Ascending aorta (tissue), 2 donors: ENCODE measurements around the gene KCNF1. TPM values are rescaled to one million over a fixed set of nuclear protein-coding genes. Genes with fewer than 3 reads are reported as not detected.
A peak's percentile ranks its signal among the peaks of the same experiment; 100 is the strongest.

Experiments
- DNase-seq, 2 donors: peaks; one replicate each; pipeline ENCODE4 v3.0.0-alpha.2; 2019; ENCODE audit warnings: low spot score in 2 of 2
- H3K27ac ChIP-seq, 2 donors: fragments of 200-600 bp; sonication (generic); one replicate each; pipeline ENCODE4 v1.5.1; 2016 to 2017; ENCODE audit warnings: mild to moderate bottlenecking in 1 of 2
- H3K27me3 ChIP-seq: fragments of 200-600 bp; sonication (generic); one replicate; pipeline ENCODE4 v1.5.1; 2017
- H3K36me3 ChIP-seq, 2 donors: fragments of 200-600 bp; sonication (generic); one replicate each; pipeline ENCODE4 v1.5.1; 2016
- H3K4me1 ChIP-seq, 2 donors: fragments of 200-600 bp; sonication (generic); one replicate each; pipeline ENCODE4 v1.5.1; 2016 to 2017; ENCODE audit warnings: mild to moderate bottlenecking in 1 of 2
- H3K4me3 ChIP-seq, 2 donors: fragments of 200-600 bp; sonication (generic); one replicate each; pipeline ENCODE4 v1.5.1; 2016 to 2017; ENCODE audit warnings: mild to moderate bottlenecking in 1 of 2
- H3K9me3 ChIP-seq, 2 donors: fragments of 200-600 bp; sonication (generic); one replicate each; pipeline ENCODE4 v1.5.1; 2016
- intact Hi-C: fragments of 100-400 bp; cut with DNase I; formaldehyde crosslinking; loops from one replicate; pipeline ENCODE4 v1.15.1; 2023
- total RNA-seq: library from RNA; depleted of rRNA; stranded (reverse); fragments of >200 nt; gene quantifications from one replicate; pipeline ENCODE4 v1.1.0, GENCODE V29; 2016
- TF ChIP-seq, protein P1 (sequence below), 3 experiments: fragments of 200-600 bp in 2 of 3; fragments of 450-650 bp in 1 of 3; sonication (generic) in 2 of 3; IDR thresholded peaks; one replicate each; pipeline ENCODE4 v1.5.1; 2016 to 2019; ENCODE audit warnings: antibody characterized with exemption in 3 of 3, mild to moderate bottlenecking in 1 of 3, moderate library complexity in 1 of 3

KCNF1 gene
- total RNA-seq, 1 donor from 2014 or later: not detected

DNA sequence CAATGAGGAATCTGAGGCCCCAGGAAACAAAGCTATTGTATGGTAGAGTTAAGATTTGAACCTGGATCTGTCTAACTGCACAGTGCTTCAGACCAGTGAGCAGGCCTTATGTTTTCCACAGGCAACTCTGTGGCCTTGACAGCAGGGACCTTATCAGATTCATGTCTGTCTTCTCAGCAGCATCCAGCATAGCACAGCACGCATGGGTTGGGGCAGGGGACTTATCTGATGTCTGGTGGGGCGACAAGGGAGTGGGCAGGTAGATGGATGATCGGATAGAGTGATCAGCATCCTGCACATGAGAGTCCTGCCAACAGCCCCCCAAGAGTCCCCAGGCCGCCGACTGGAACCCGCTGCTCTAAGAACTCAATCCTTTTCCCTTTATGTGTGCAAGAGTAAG, 28.7 kb upstream of the KCNF1 start:
- Histone ChIP-seq H3K4me1 (no peaks in the 10 kb centered on the region), H3K9me3 (no peaks in the 10 kb centered on the region), H3K4me3 (no peak overlapping the region), H3K27ac (no peak overlapping the region), H3K27me3 (no peaks in the 10 kb centered on the region), H3K36me3 (no peaks in the 10 kb centered on the region)
- intact Hi-C loops: no loop called here
- TF ChIP-seq, protein P1, sequence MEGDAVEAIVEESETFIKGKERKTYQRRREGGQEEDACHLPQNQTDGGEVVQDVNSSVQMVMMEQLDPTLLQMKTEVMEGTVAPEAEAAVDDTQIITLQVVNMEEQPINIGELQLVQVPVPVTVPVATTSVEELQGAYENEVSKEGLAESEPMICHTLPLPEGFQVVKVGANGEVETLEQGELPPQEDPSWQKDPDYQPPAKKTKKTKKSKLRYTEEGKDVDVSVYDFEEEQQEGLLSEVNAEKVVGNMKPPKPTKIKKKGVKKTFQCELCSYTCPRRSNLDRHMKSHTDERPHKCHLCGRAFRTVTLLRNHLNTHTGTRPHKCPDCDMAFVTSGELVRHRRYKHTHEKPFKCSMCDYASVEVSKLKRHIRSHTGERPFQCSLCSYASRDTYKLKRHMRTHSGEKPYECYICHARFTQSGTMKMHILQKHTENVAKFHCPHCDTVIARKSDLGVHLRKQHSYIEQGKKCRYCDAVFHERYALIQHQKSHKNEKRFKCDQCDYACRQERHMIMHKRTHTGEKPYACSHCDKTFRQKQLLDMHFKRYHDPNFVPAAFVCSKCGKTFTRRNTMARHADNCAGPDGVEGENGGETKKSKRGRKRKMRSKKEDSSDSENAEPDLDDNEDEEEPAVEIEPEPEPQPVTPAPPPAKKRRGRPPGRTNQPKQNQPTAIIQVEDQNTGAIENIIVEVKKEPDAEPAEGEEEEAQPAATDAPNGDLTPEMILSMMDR (IDR thresholded peaks at IDR 0.05): no peak
- no peak for DNase-seq

DNA sequence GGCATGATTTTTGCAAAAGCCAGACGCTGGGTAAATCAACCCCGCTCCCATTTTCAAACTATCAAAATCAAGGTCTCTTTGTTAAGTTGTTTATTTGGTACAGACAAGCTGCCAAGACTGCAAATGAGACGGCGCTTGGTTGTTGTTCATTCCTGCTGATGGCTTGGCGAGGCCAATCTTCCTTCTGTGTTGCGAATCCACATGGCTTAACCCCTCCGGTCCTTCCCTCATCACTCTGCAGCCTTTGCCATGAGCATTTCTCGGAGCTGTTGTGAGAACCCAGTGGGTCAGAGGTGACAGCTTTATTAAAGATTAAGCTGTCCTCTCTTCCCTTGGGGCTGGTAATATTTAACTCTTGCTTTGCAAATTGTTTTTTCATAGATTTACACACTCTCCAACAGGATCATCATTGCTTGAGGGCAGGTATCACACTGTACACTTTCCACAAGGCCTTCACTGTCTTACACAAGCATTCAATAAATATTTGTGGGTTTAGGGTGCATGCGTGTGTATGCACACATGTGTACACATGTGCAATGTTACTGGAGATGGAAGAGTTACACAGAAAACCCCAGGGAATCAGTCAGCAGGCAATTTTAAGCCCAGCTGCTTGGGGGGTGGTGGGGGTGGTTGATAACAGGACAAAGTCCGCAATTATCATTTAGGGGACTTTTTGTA, 27.8 kb upstream of the KCNF1 start:
- Histone ChIP-seq H3K9me3 (no peaks in the 10 kb centered on the region), H3K4me1 (no peaks in the 10 kb centered on the region)
- TF ChIP-seq, protein P1 (IDR thresholded peaks at IDR 0.05): no peak

DNA sequence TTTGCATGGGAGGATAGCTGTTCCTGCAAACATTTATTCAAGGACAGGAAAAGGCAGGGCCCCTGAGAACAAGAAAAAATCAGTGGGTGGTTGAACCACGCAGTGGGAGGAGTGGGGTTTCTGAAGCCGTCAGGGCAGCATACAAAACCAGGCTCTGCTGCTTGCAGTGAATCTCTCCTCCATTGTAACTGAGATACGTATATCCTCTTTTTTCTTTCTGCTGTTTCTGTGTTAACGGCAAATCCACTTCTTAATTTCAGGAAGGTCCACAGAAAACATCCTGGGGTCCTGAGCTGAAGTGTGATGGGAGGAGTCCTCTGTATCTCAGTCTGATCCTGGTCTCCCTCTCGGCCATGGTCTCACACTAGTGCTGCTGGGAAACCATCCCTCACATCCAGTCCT, 27.2 kb upstream of the KCNF1 start:
- Histone ChIP-seq H3K27me3 (no peaks in the 10 kb centered on the region), H3K4me3 (no peak overlapping the region), H3K4me1 (no peaks in the 10 kb centered on the region), H3K9me3 (no peaks in the 10 kb centered on the region), H3K27ac (no peak overlapping the region), H3K36me3 (no peaks in the 10 kb centered on the region)
- intact Hi-C loops: no loop called here
- DNase-seq: peak in 1 of 2 donors; percentile 22
- TF ChIP-seq, protein P1 (IDR thresholded peaks at IDR 0.05): no peak

More for the DNA sequence above, 27.8 kb upstream of the KCNF1 start:
- Histone ChIP-seq H3K27ac (no peak overlapping the region), H3K36me3 (no peaks in the 10 kb centered on the region), H3K4me3 (no peak overlapping the region), H3K27me3 (no peaks in the 10 kb centered on the region)
- intact Hi-C loops: no loop called here
- DNase-seq: no peak

DNA sequence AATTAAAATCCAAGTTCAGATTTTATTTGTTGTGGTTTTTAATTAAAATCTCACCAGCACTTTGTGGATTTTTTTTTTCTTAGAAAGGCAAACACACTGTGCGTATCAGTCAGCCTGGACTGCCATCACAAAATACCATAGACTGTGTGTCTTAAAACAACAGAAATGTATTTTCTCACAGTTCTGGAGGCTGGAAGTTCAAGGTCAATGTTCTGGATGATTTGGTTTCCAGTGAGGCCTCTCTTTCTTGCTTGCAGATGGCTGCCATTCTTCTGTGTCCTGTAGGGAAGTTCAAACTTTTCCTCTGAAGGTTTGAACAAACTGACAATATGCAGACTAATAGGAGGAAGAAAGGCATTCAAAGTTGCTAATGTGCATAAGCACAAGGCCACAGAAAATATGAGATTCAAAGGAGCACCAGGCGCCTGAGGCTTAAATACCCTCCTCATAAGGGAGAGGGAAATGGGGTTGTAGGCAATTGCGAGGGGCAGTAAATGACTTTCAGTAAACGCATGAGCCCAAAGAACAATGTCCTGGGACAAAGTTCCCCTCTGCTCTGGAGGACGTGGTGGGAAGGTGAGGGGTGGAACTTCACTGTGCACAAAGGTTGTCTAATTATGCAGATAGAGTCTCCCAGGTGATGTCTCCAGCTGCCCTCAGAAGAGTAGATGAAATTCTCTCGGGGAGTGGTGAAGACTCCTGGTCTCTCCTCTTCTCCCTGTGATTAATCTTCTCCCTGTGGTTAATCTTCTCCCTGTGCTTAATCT, 26.5 kb upstream of the KCNF1 start:
- no peak overlapping the region for H3K27ac ChIP-seq

DNA sequence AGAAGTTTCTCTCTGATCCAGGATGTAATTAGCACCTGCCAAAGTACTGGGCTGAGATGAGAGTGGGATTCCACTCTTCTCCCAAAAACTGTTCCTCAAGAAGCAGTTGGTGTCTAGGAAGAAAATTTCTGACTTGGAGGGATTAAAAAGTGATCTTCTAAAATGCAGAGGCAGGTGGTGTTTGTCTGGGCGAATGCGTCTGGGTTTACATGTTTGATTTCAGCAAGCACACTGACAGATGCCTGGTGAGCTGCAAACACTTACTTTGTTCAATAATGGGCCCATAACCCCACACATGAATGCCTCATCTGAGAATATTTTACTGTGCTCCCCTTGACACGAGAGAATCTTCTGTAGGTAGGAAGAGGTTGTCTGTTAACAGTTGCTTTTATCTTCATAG, 24.3 kb upstream of the KCNF1 start:
- H3K27me3 ChIP-seq: no peaks in the 10 kb centered on the region
- H3K36me3 ChIP-seq: no peaks in the 10 kb centered on the region
- no peak overlapping the region for H3K4me3 ChIP-seq
- intact Hi-C loops: no loop called here
- H3K4me1 ChIP-seq: no peaks in the 10 kb centered on the region
- H3K27ac ChIP-seq: no peak overlapping the region
- TF ChIP-seq, protein P1 (IDR thresholded peaks at IDR 0.05): no peak
- no peak for DNase-seq
- H3K9me3 ChIP-seq: no peaks in the 10 kb centered on the region

More for the DNA sequence above, 26.5 kb upstream of the KCNF1 start:
- H3K4me1 ChIP-seq: no peaks in the 10 kb centered on the region
- H3K27me3 ChIP-seq: no peaks in the 10 kb centered on the region
- intact Hi-C loops: no loop called here
- TF ChIP-seq, protein P1 (IDR thresholded peaks at IDR 0.05): no peak
- no peak overlapping the region for H3K4me3 ChIP-seq
- no peak for DNase-seq
- no peaks in the 10 kb centered on the region for H3K9me3 ChIP-seq
- H3K36me3 ChIP-seq: no peaks in the 10 kb centered on the region
